SK-N-SH treated with all-trans-retinoic acid at 6 μM for 48 hours (cell line): ENCODE data around the gene NUMBL.

Experiments used
- ATAC-seq: fragments of 200-7000 bp; cut with Tn5 transposase; 3 replicates; pipeline ENCODE4 v1.9.1; 2020; ENCODE audit warnings: mild to moderate bottlenecking, moderate library complexity
- ARNTL ChIP-seq: fragments of 450-650 bp; formaldehyde crosslinking; IDR thresholded peaks from 2 replicates; pipeline ENCODE4 v1.5.0; 2020; ENCODE audit warnings: low read depth, mild to moderate bottlenecking, moderate library complexity, borderline replicate concordance
- BACH2 ChIP-seq: fragments of 250-450 bp; sonication (Bioruptor Pico); IDR thresholded peaks from 2 replicates; pipeline ENCODE4 v1.9.0; 2021; ENCODE audit warnings: mild to moderate bottlenecking, borderline replicate concordance
- CREB5 ChIP-seq: fragments of 250-450 bp; sonication (Bioruptor Pico); IDR thresholded peaks from 2 replicates; pipeline ENCODE4 v1.5.1; 2020; ENCODE audit warnings: low read depth, mild to moderate bottlenecking, moderate library complexity
- CSDC2 ChIP-seq: fragments of 250-450 bp; sonication (Bioruptor Pico); IDR thresholded peaks from 2 replicates; pipeline ENCODE4 v1.5.0; 2020; ENCODE audit warnings: mild to moderate bottlenecking, moderate library complexity
- CSRNP3 ChIP-seq: fragments of 250-450 bp; sonication (Bioruptor Pico); IDR thresholded peaks from 2 replicates; pipeline ENCODE4 v1.5.1; 2021; ENCODE audit warnings: mild to moderate bottlenecking, moderate library complexity
- ESRRG ChIP-seq: fragments of 250-450 bp; sonication (Bioruptor Pico); IDR thresholded peaks from 2 replicates; pipeline ENCODE4 v1.6.1; 2021; ENCODE audit warnings: mild to moderate bottlenecking
- GLIS3 ChIP-seq: fragments of 250-450 bp; sonication (Bioruptor Pico); IDR thresholded peaks from 2 replicates; pipeline ENCODE4 v1.5.0; 2020; ENCODE audit warnings: mild to moderate bottlenecking, moderate library complexity
- OSR1 ChIP-seq: fragments of 250-450 bp; sonication (Bioruptor Pico); IDR thresholded peaks from 2 replicates; pipeline ENCODE4 v1.8.0; 2022; ENCODE audit warnings: moderate library complexity, mild to moderate bottlenecking, inconsistent platforms
- PATZ1 ChIP-seq: fragments of 250-450 bp; sonication (Bioruptor Pico); IDR thresholded peaks from 2 replicates; pipeline ENCODE4 v1.8.0; 2020; ENCODE audit warnings: mild to moderate bottlenecking, moderate library complexity, borderline replicate concordance
- POU6F1 ChIP-seq: fragments of 250-450 bp; sonication (Bioruptor Pico); IDR thresholded peaks from 2 replicates; pipeline ENCODE4 v1.8.0; 2021; ENCODE audit warnings: low read depth, mild to moderate bottlenecking, moderate library complexity, borderline replicate concordance
- PPARA ChIP-seq: fragments of 250-450 bp; sonication (Bioruptor Pico); IDR thresholded peaks from 2 replicates; pipeline ENCODE4 v1.5.0; 2020; ENCODE audit warnings: mild to moderate bottlenecking, borderline replicate concordance
- RARB ChIP-seq: fragments of 250-450 bp; sonication (Bioruptor Pico); IDR thresholded peaks from 2 replicates; pipeline ENCODE4 v1.8.0; 2021; ENCODE audit warnings: mild to moderate bottlenecking, moderate library complexity
- SNAI2 ChIP-seq: fragments of 250-450 bp; sonication (Bioruptor Pico); IDR thresholded peaks from 2 replicates; pipeline ENCODE4 v1.5.0; 2020; ENCODE audit warnings: mild to moderate bottlenecking, moderate library complexity
- TOX ChIP-seq: fragments of 250-450 bp; sonication (Bioruptor Pico); IDR thresholded peaks from 2 replicates; pipeline ENCODE4 v1.8.0; 2021; ENCODE audit warnings: mild to moderate bottlenecking, moderate library complexity, borderline replicate concordance
- TSHZ2 ChIP-seq: fragments of 250-450 bp; sonication (Bioruptor Pico); IDR thresholded peaks from 2 replicates; pipeline ENCODE4 v1.5.0; 2020; ENCODE audit warnings: mild to moderate bottlenecking, moderate library complexity
- ZC3H10 ChIP-seq: fragments of 250-450 bp; sonication (Bioruptor Pico); IDR thresholded peaks from 2 replicates; pipeline ENCODE4 v1.5.1; 2021; ENCODE audit warnings: mild to moderate bottlenecking, moderate library complexity
- ZFP3 ChIP-seq: fragments of 250-450 bp; sonication (Bioruptor Pico); IDR thresholded peaks from 2 replicates; pipeline ENCODE4 v1.5.0; 2020; ENCODE audit warnings: mild to moderate bottlenecking, moderate library complexity
- ZFP30 ChIP-seq: fragments of 450-650 bp; formaldehyde crosslinking; IDR thresholded peaks from 2 replicates; pipeline ENCODE4 v1.5.0; 2022; ENCODE audit warnings: mild to moderate bottlenecking, moderate library complexity
- ZNF565 ChIP-seq: fragments of 450-650 bp; formaldehyde crosslinking; conservative IDR thresholded peaks from 2 replicates; pipeline ENCODE4 v1.5.0; 2020; ENCODE audit warnings: low read depth, mild to moderate bottlenecking, moderate library complexity
- ZNF70 ChIP-seq: fragments of 450-650 bp; formaldehyde crosslinking; IDR thresholded peaks from 2 replicates; pipeline ENCODE4 v1.5.0; 2020; ENCODE audit warnings: mild to moderate bottlenecking, moderate library complexity

The NUMBL gene

GRCh38 chr19:40686882-40687524 is 3.4 kb downstream of the NUMBL start (continued):
- no peak for TF ChIP-seq TSHZ2 (CRISPR knock-in tag)
- no peak for TF ChIP-seq BACH2 (CRISPR knock-in tag)
- no peak for TF ChIP-seq ZC3H10 (CRISPR knock-in tag)
- no peak for TF ChIP-seq PATZ1 (CRISPR knock-in tag)
- TF ChIP-seq GLIS3, result no peak
- no peak for TF ChIP-seq ZNF70 (CRISPR knock-in tag)
- TF ChIP-seq PPARA (CRISPR knock-in tag), result no peak
- no peak for TF ChIP-seq ZFP3 (CRISPR knock-in tag)

GRCh38 chr19:40685563-40685962 is 4.9 kb downstream of the NUMBL start:
- ATAC-seq, result no peak
- TF ChIP-seq SNAI2 (CRISPR knock-in tag) (no peak), PATZ1 (CRISPR knock-in tag) (no peak), ZNF565 (CRISPR knock-in tag) (no peak)

- ATAC-seq, result no peak
- TF ChIP-seq TOX (no peak), PATZ1 (CRISPR knock-in tag) (no peak), PPARA (CRISPR knock-in tag) (no peak), OSR1 (CRISPR knock-in tag) (no peak), ZFP3 (CRISPR knock-in tag) (no peak), RARB (CRISPR knock-in tag) (no peak), CSDC2 (CRISPR knock-in tag) (no peak), CSRNP3 (CRISPR knock-in tag) (no peak), ESRRG (CRISPR knock-in tag) (no peak), ZC3H10 (CRISPR knock-in tag) (no peak), GLIS3 (no peak), ZFP30 (CRISPR knock-in tag) (no peak), ZNF70 (CRISPR knock-in tag) (no peak)
Observed at GRCh38 chr19:40685016-40685526, 5.4 kb downstream of the NUMBL start.

GRCh38 chr19:40684280-40684679 is 6.2 kb downstream of the NUMBL start:
- ATAC-seq, result no peak
- TF ChIP-seq SNAI2 (CRISPR knock-in tag) (no peak), ARNTL (no peak), GLIS3 (no peak), ZFP3 (CRISPR knock-in tag) (no peak), ZC3H10 (CRISPR knock-in tag) (no peak), POU6F1 (CRISPR knock-in tag) (no peak), ZFP30 (CRISPR knock-in tag) (no peak), ESRRG (CRISPR knock-in tag) (no peak), CREB5 (no peak), OSR1 (CRISPR knock-in tag) (no peak)
